HL-60 (cell line): ENCODE measurements around the gene PTHLH.

Experiments
- DNase-seq, 2 experiments: peaks; one replicate each; pipeline ENCODE4 v3.0.0-alpha.2; 2010 to 2020; ENCODE audit warnings: low read depth in 1 of 2, low spot score in 1 of 2
- H3K27ac ChIP-seq: fragments of 250-450 bp; sonication (Bioruptor Pico); replicated peaks from 2 replicates; pipeline ENCODE4 v1.5.1; 2020; ENCODE audit warnings: mild to moderate bottlenecking, moderate library complexity
- H3K27me3 ChIP-seq: fragments of 250-450 bp; sonication (Bioruptor Pico); 2 replicates; pipeline ENCODE4 v1.5.1; 2021; ENCODE audit warnings: mild to moderate bottlenecking, moderate library complexity; ENCODE audit not compliant: insufficient read depth, poor library complexity, severe bottlenecking
- H3K4me3 ChIP-seq: replicated peaks from 2 replicates; pipeline ENCODE4 v1.5.1; 2011; ENCODE audit warnings: mild to moderate bottlenecking, control low read depth, low read length; ENCODE audit not compliant: insufficient read depth
- CTCF ChIP-seq: IDR thresholded peaks from one replicate; pipeline ENCODE4 v1.5.1; 2011; ENCODE audit warnings: low read length, control low read depth, inconsistent platforms; ENCODE audit not compliant: insufficient read depth
- GABPA ChIP-seq: IDR thresholded peaks from 2 replicates; pipeline ENCODE4 v1.6.1; 2012; ENCODE audit warnings: low read depth
- POLR2AphosphoS5 ChIP-seq: IDR thresholded peaks from 2 replicates; pipeline ENCODE4 v1.6.1; 2012; ENCODE audit warnings: low read depth
- REST ChIP-seq: IDR thresholded peaks from 2 replicates; pipeline ENCODE4 v1.6.1; 2012; ENCODE audit warnings: low read depth; ENCODE audit not compliant: insufficient replicate concordance
- SPI1 ChIP-seq: IDR thresholded peaks from 2 replicates; pipeline ENCODE4 v1.6.1; 2012; ENCODE audit warnings: low read depth, mild to moderate bottlenecking, borderline replicate concordance

The PTHLH gene

GRCh38 chr12:27927347-27927746 lies 45.2 kb downstream of the PTHLH start:
- TF ChIP-seq REST: no peak
- no peak for TF ChIP-seq GABPA
- TF ChIP-seq SPI1: no peak
- no peak for TF ChIP-seq CTCF
- TF ChIP-seq POLR2AphosphoS5: no peak
- H3K4me3 ChIP-seq: no peak overlapping the region
- DNase-seq: no peak
- peaks cover 12% of the 10 kb centered on the region for H3K27me3 ChIP-seq
- H3K27ac ChIP-seq: no peak overlapping the region

GRCh38 chr12:27924350-27925135 lies 48.0 kb downstream of the PTHLH start:
- H3K27me3 ChIP-seq: peaks cover 7% of the 10 kb centered on the region
- TF ChIP-seq POLR2AphosphoS5: no peak
- TF ChIP-seq SPI1: no peak
- no peak for TF ChIP-seq CTCF
- TF ChIP-seq GABPA: no peak
- TF ChIP-seq REST: no peak
- DNase-seq: no peak
- no peak overlapping the region for H3K27ac ChIP-seq
- H3K4me3 ChIP-seq: no peak overlapping the region

- TF ChIP-seq CTCF: no peak
- TF ChIP-seq SPI1: no peak
- H3K27me3 ChIP-seq: no peaks in the 10 kb centered on the region
- DNase-seq: no peak
- H3K27ac ChIP-seq: no peak overlapping the region
- H3K4me3 ChIP-seq: no peak overlapping the region
These were observed 49.9 kb downstream of the PTHLH start for GRCh38 chr12:27922531-27923139.
